Right forelimb (tissue), 1 donor: ENCODE measurements around the gene NSRP1.
"Not testable (repeated sequence)": the region's sequence is repeated elsewhere in the genome, so short reads cannot be mapped to it uniquely, and the experiment has no call there.

Experiments
- DNase-seq: peaks from one replicate; pipeline ENCODE4 v3.0.0-alpha.2; 2018

NSRP1 gene

GRCh38 chr17:30225112-30225511, 108.5 kb downstream of the NSRP1 start:
- DNase-seq = no peak

GRCh38 chr17:30225919-30226553, 109.4 kb downstream of the NSRP1 start:
- DNase-seq = no peak

GRCh38 chr17:30226878-30227277, 110.3 kb downstream of the NSRP1 start:
- DNase-seq = no peak

GRCh38 chr17:30228011-30228410, 111.4 kb downstream of the NSRP1 start:
- no peak for DNase-seq

GRCh38 chr17:30229012-30229411, 112.4 kb downstream of the NSRP1 start:
- no peak for DNase-seq

GRCh38 chr17:30230009-30230408, 113.4 kb downstream of the NSRP1 start:
- not testable (repeated sequence) for DNase-seq

GRCh38 chr17:30230596-30231125, 114.0 kb downstream of the NSRP1 start:
- no peak for DNase-seq

GRCh38 chr17:30232015-30232823, 115.6 kb downstream of the NSRP1 start:
- no peak for DNase-seq

- no peak for DNase-seq
These were observed 116.3 kb downstream of the NSRP1 start for GRCh38 chr17:30232824-30233427.

- DNase-seq = no peak
These were observed 117.7 kb downstream of the NSRP1 start for GRCh38 chr17:30234296-30234695.

- no peak for DNase-seq
These were observed 118.3 kb downstream of the NSRP1 start for GRCh38 chr17:30234964-30235363.

- no peak for DNase-seq
These were observed 119.0 kb downstream of the NSRP1 start, which contains the start of gene SLC6A4 for GRCh38 chr17:30235386-30236296. TSS of gene SLC6A4 (minus strand) at chr17:30235697. CDS start at chr17:30221958, 13,739 bp downstream.
